Panc1 (cell line): ENCODE measurements around the gene ISLR. TPM values are rescaled to one million over a fixed set of nuclear protein-coding genes. Genes with fewer than 3 reads are reported as not detected.
"Not testable (repeated sequence)": the region's sequence is repeated elsewhere in the genome, so short reads cannot be mapped to it uniquely, and the experiment has no call there.

Experiments
- ATAC-seq: fragments of 200-7000 bp; cut with Tn5 transposase; 2 replicates; pipeline ENCODE4 v1.9.1; 2020; ENCODE audit warnings: mild to moderate bottlenecking, moderate library complexity
- BruUV-seq: library from RNA; stranded (reverse); fragments of 400-500 nt; replicated peaks from 2 replicates; lab custom pipeline; 2021; lab: Mats Ljungman, UMichigan
- CTCF ChIA-PET: fragments of 300-600 bp; sonication (Branson Sonifier 250); formaldehyde crosslinking; loops from one replicate; lab custom pipeline; 2022; ENCODE audit warnings: antibody characterized with exemption; lab: Charles Lee
- POLR2A ChIA-PET: fragments of 300-600 bp; sonication (Branson Sonifier 250); formaldehyde crosslinking; loops from one replicate; lab custom pipeline; 2022; ENCODE audit warnings: antibody characterized with exemption; lab: Charles Lee
- DNase-seq: peaks from one replicate; pipeline ENCODE4 v3.0.0-alpha.2; 2010; ENCODE audit warnings: low read depth, low spot score
- H3K27ac ChIP-seq: 2 replicates; pipeline ENCODE4 v1.5.1; 2011; ENCODE audit warnings: mild to moderate bottlenecking, low read length, inconsistent platforms
- H3K27me3 ChIP-seq: fragments of 200-500 bp; sonication (Bioruptor generic); 2 replicates; pipeline ENCODE4 v1.6.0; 2014; ENCODE audit warnings: low read length, inconsistent platforms; ENCODE audit not compliant: control insufficient read depth, insufficient read depth
- H3K36me3 ChIP-seq: fragments of 200-500 bp; sonication (Bioruptor generic); 2 replicates; pipeline ENCODE4 v1.5.1; 2014; ENCODE audit warnings: inconsistent platforms, mild to moderate bottlenecking, low read length, moderate library complexity; ENCODE audit not compliant: control insufficient read depth, insufficient read depth
- H3K4me1 ChIP-seq: 2 replicates; pipeline ENCODE4 v1.5.1; 2011; ENCODE audit warnings: inconsistent platforms, mild to moderate bottlenecking, low read length, moderate library complexity; ENCODE audit not compliant: control insufficient read depth, insufficient read depth
- H3K4me3 ChIP-seq, 2 experiments: 2 replicates each; pipeline ENCODE4 v1.5.1; 2011 to 2012; ENCODE audit warnings: low read depth in 2 of 2, low read length in 2 of 2, mild to moderate bottlenecking in 2 of 2, inconsistent platforms in 1 of 2, moderate library complexity in 1 of 2
- H3K9me3 ChIP-seq: fragments of 200-500 bp; sonication (Bioruptor generic); 2 replicates; pipeline ENCODE4 v1.5.1; 2014; ENCODE audit warnings: low read depth, mild to moderate bottlenecking, inconsistent platforms, low read length, moderate library complexity; ENCODE audit not compliant: control insufficient read depth, insufficient read depth
- CTCF ChIP-seq: fragments of 450-650 bp; IDR thresholded peaks from 2 replicates; pipeline ENCODE4 v1.5.1; 2017; ENCODE audit warnings: mild to moderate bottlenecking
- POLR2AphosphoS5 ChIP-seq: IDR thresholded peaks from 2 replicates; pipeline ENCODE4 v1.6.1; 2012; ENCODE audit warnings: mild to moderate bottlenecking, low read depth, low read length, moderate library complexity
- REST ChIP-seq, 2 experiments: IDR thresholded peaks; 2 replicates each; pipeline ENCODE4 v1.6.1; 2011 to 2012; ENCODE audit warnings: low read depth in 2 of 2, control low read depth in 1 of 2, low read length in 1 of 2, mild to moderate bottlenecking in 1 of 2, moderate library complexity in 1 of 2; ENCODE audit not compliant: insufficient read depth in 1 of 2
- SIN3A ChIP-seq: IDR thresholded peaks from 2 replicates; pipeline ENCODE4 v1.6.1; 2012; ENCODE audit warnings: low read depth, mild to moderate bottlenecking, low read length, moderate library complexity, borderline replicate concordance; ENCODE audit not compliant: insufficient read depth
- TCF7L2 ChIP-seq: IDR thresholded peaks from 2 replicates; pipeline ENCODE4 v1.6.1; 2011; ENCODE audit warnings: mild to moderate bottlenecking, low read depth, low read length, inconsistent platforms
- in situ Hi-C: cut with HindIII; loops from 2 replicates; pipeline ENCODE4 v1.10.0; 2016; ENCODE audit warnings: low sequenced_read_pairs, low pct_unique_long_range_greater_than_20kb
- intact Hi-C: fragments of 100-400 bp; cut with micrococcal nuclease; formaldehyde crosslinking; loops from one replicate; pipeline ENCODE4 v1.10.0; 2022; ENCODE audit not compliant: unreplicated experiment
- total RNA-seq: library from RNA; stranded (reverse); gene quantifications from one replicate; pipeline ENCODE4 v1.2.1, GENCODE V29; 2021; ENCODE audit not compliant: unreplicated experiment

Gene ISLR
- total RNA-seq, 1 experiment from 2014 or later = 0.28 TPM

GRCh38 chr15:74159773-74160172, 13.7 kb upstream of the ISLR start:
- no peak for DNase-seq
- Histone ChIP-seq H3K36me3 (no peaks in the 10 kb centered on the region), H3K4me1 (no peaks in the 10 kb centered on the region), H3K9me3 (no peaks in the 10 kb centered on the region), H3K27ac (no peak overlapping the region), H3K4me3 (no peak overlapping the region), H3K27me3 (peaks cover 2% of the 10 kb centered on the region; the same call in 1 of the 2 replicates)
- ATAC-seq = no peak
- intact Hi-C loops (no loop called here), in situ Hi-C loops (no loop called here)
- no TSS peak for BruUV-seq
- ChIA-PET POLR2A (no interaction called here), CTCF (no interaction called here)
- TF ChIP-seq TCF7L2 = no peak
- no peak for TF ChIP-seq CTCF
- no peak for TF ChIP-seq POLR2AphosphoS5
- no peak for TF ChIP-seq SIN3A
- no peak for TF ChIP-seq REST (IDR thresholded peaks at IDR 0.05; ENCODE audit: insufficient read depth in 1 of 2, low read depth in 2 of 2, low read length in 1 of 2)

GRCh38 chr15:74160390-74160789, 13.1 kb upstream of the ISLR start:
- H3K4me1 ChIP-seq, ATAC-seq, CTCF ChIA-PET, POLR2A ChIA-PET, DNase-seq, BruUV-seq, intact Hi-C loops, H3K27me3 ChIP-seq, H3K27ac ChIP-seq, H3K9me3 ChIP-seq, H3K36me3 ChIP-seq, in situ Hi-C loops, H3K4me3 ChIP-seq: not testable (repeated sequence)

GRCh38 chr15:74162195-74162536, 11.3 kb upstream of the ISLR start:
- H3K9me3 ChIP-seq, CTCF ChIA-PET, BruUV-seq, DNase-seq, ATAC-seq, intact Hi-C loops, in situ Hi-C loops, H3K27ac ChIP-seq, POLR2A ChIA-PET, H3K36me3 ChIP-seq, H3K4me3 ChIP-seq, H3K27me3 ChIP-seq, H3K4me1 ChIP-seq: not testable (repeated sequence)
